ENCODE measurements around the gene CITED4.

- no peak for TF ChIP-seq EP300 (IDR thresholded peaks at IDR 0.05; ENCODE audit: borderline replicate concordance in 1 of 2, low read depth in 1 of 2, low read length in 1 of 2)
- TF ChIP-seq MXI1 (IDR thresholded peaks at IDR 0.05; ENCODE audit: low read depth, low read length) = no peak
- no peak for TF ChIP-seq REST (IDR thresholded peaks at IDR 0.05; ENCODE audit: low read depth, low read length)
- TF ChIP-seq ZBTB33 (IDR thresholded peaks at IDR 0.05; ENCODE audit: borderline replicate concordance, low read depth) = no peak
- TF ChIP-seq FOSL2 (IDR thresholded peaks at IDR 0.05; ENCODE audit: borderline replicate concordance, low read depth) = no peak
- TF ChIP-seq CTCF (IDR thresholded peaks at IDR 0.05) = no peak
- no peak for TF ChIP-seq SMC3 (IDR thresholded peaks at IDR 0.05; ENCODE audit: low read depth, low read length)
- TF ChIP-seq POLR2AphosphoS5 (IDR thresholded peaks at IDR 0.05; ENCODE audit: low read depth, low read length) = no peak
- no peak for TF ChIP-seq RFX5 (IDR thresholded peaks at IDR 0.05; ENCODE audit: low read length)
- TF ChIP-seq EZH2phosphoT487 (IDR thresholded peaks at IDR 0.05; ENCODE audit: borderline replicate concordance, low read depth) = no peak
- TF ChIP-seq RCOR1 (IDR thresholded peaks at IDR 0.05; ENCODE audit: low read length) = no peak
- no peak for TF ChIP-seq NRF1 (IDR thresholded peaks at IDR 0.05; ENCODE audit: low read depth, low read length)
Observed at GRCh38 chr1:40815420-40815819, 46.7 kb downstream of the CITED4 start.
